HepG2 (cell line): ENCODE data around the gene RIMBP2. TPM values are rescaled to one million over a fixed set of nuclear protein-coding genes. Genes with fewer than 3 reads are reported as not detected.

Experiments
- ATAC-seq: fragments of 200-7000 bp; cut with Tn5 transposase; 3 replicates; pipeline ENCODE4 v1.9.1; 2020; ENCODE audit warnings: mild to moderate bottlenecking, moderate library complexity
- BruUV-seq: library from RNA; stranded (reverse); fragments of 400-500 nt; replicated peaks from 2 replicates; lab custom pipeline; 2021; lab: Mats Ljungman, UMichigan
- CTCF ChIA-PET: fragments of 300-600 bp; formaldehyde crosslinking; extraction: SDS; loops from one replicate; lab custom pipeline; 2021; ENCODE audit warnings: low total read pairs, inconsistent platforms, low intra/inter-chr PET ratio; lab: Yijun Ruan, JAX
- POLR2A ChIA-PET: fragments of 350-600 bp; sonication (Branson Sonifier 250); formaldehyde crosslinking; loops from one replicate; lab custom pipeline; 2020; ENCODE audit warnings: antibody characterized with exemption, inconsistent platforms; lab: Yijun Ruan, JAX
- DNase-seq: peaks from one replicate; pipeline ENCODE4 v3.0.0-alpha.2; 2015; ENCODE audit warnings: low spot score
- FAIRE-seq: peaks from 3 replicates; lab custom pipeline; 2011; peaks lifted over from hg19 to GRCh38; lab: Jason Lieb, UNC
- H2AFZ ChIP-seq: one replicate; pipeline ENCODE4 v1.6.1; 2011; ENCODE audit warnings: low read length, inconsistent platforms
- H3K27ac ChIP-seq: fragments of 300-600 bp; 3 replicates; pipeline ENCODE4 v1.8.0; 2011; ENCODE audit warnings: mixed run types, mild to moderate bottlenecking, mixed read lengths, low read length, inconsistent platforms; ENCODE audit not compliant: insufficient read depth; ENCODE audit errors: extremely low read length
- H3K27me3 ChIP-seq, 2 experiments: fragments of 200-600 bp in 1 of 2; 2 replicates in 1 of 2; 3 replicates in 1 of 2; pipeline versions ENCODE4 v1.6.0 to v1.8.0; 2011; ENCODE audit warnings: low read length in 2 of 2, mild to moderate bottlenecking in 2 of 2, moderate library complexity in 2 of 2, inconsistent platforms in 1 of 2; ENCODE audit not compliant: insufficient read depth in 2 of 2, control insufficient read depth in 1 of 2
- H3K36me3 ChIP-seq, 2 experiments: fragments of 200-600 bp in 1 of 2; replicated peaks in 1 of 2; 2 replicates in 1 of 2; 3 replicates in 1 of 2; pipeline versions ENCODE4 v1.5.1 to v1.8.0; 2011; ENCODE audit warnings: low read length in 2 of 2, inconsistent platforms in 1 of 2; ENCODE audit not compliant: insufficient read depth in 2 of 2, control insufficient read depth in 1 of 2
- H3K4me1 ChIP-seq: 2 replicates; pipeline ENCODE4 v1.5.1; 2012; ENCODE audit warnings: low read length, inconsistent platforms; ENCODE audit not compliant: insufficient read depth
- H3K4me2 ChIP-seq: 2 replicates; pipeline ENCODE4 v1.6.0; 2011; ENCODE audit warnings: low read depth, low read length, inconsistent platforms
- H3K4me3 ChIP-seq, 3 experiments: fragments of 200-600 bp in 1 of 3; sonication (generic), shearing (Covaris generic) in 1 of 3; replicated peaks in 1 of 3; 2 replicates each; pipeline ENCODE4 v1.5.1; 2011 to 2016; ENCODE audit warnings: low read length in 3 of 3, inconsistent platforms in 2 of 3, low read depth in 2 of 3, mild to moderate bottlenecking in 2 of 3, control low read depth in 1 of 3, mixed read lengths in 1 of 3; ENCODE audit not compliant: insufficient read depth in 1 of 3
- H3K79me2 ChIP-seq: one replicate; pipeline ENCODE4 v1.6.1; 2011; ENCODE audit warnings: low read length, inconsistent platforms; ENCODE audit not compliant: insufficient read depth
- H3K9ac ChIP-seq: 2 replicates; pipeline ENCODE4 v1.6.0; 2011; ENCODE audit warnings: mild to moderate bottlenecking, low read depth, low read length, inconsistent platforms; ENCODE audit not compliant: insufficient read depth
- H3K9me3 ChIP-seq: 2 replicates; pipeline ENCODE4 v1.5.1; 2012; ENCODE audit warnings: mild to moderate bottlenecking, low read length
- H4K20me1 ChIP-seq: 2 replicates; pipeline ENCODE4 v1.6.0; 2011; ENCODE audit warnings: inconsistent platforms, mild to moderate bottlenecking, low read length, moderate library complexity; ENCODE audit not compliant: insufficient read depth
- ATF7-NPFF ChIP-seq: sonication (generic); formaldehyde crosslinking; IDR thresholded peaks from 2 replicates; pipeline ENCODE4 v1.8.1; 2023; ENCODE audit warnings: mild to moderate bottlenecking, low read depth, missing genetic modification reagents, moderate library complexity
- PAX8 ChIP-seq: sonication (generic); formaldehyde crosslinking; IDR thresholded peaks from 2 replicates; pipeline ENCODE4 v1.8.0; 2022; ENCODE audit warnings: mild to moderate bottlenecking, missing genetic modification reagents, borderline replicate concordance
- ZFP36L1 ChIP-seq: sonication (generic); formaldehyde crosslinking; IDR thresholded peaks from 2 replicates; pipeline ENCODE4 v1.8.0; 2022; ENCODE audit warnings: mild to moderate bottlenecking, missing genetic modification reagents, moderate library complexity
- ZFP36L2 ChIP-seq: sonication (generic); formaldehyde crosslinking; IDR thresholded peaks from 2 replicates; pipeline ENCODE4 v1.4.0; 2020; ENCODE audit warnings: missing genetic modification reagents
- ZNF546 ChIP-seq: sonication (generic); formaldehyde crosslinking; conservative IDR thresholded peaks from 2 replicates; pipeline ENCODE4 v1.8.1; 2023; ENCODE audit warnings: mild to moderate bottlenecking, missing genetic modification reagents
- ZNF564 ChIP-seq: sonication (generic); formaldehyde crosslinking; IDR thresholded peaks from 2 replicates; pipeline ENCODE4 v1.8.1; 2023; ENCODE audit warnings: mild to moderate bottlenecking, missing genetic modification reagents
- ZNF660 ChIP-seq: sonication (generic); formaldehyde crosslinking; IDR thresholded peaks from 2 replicates; pipeline ENCODE4 v1.5.1; 2020; ENCODE audit warnings: mild to moderate bottlenecking, low read depth, missing genetic modification reagents, borderline replicate concordance
- WGBS: methylation state at CpG from one replicate; pipeline ENCODE4 v1.1.6; 2017; ENCODE audit warnings: low lambda C conversion rate; 5-methylcytosine and 5-hydroxymethylcytosine counted together
- in situ Hi-C: cut with HindIII; loops from 2 replicates; pipeline ENCODE4 v1.10.0; 2017; ENCODE audit warnings: low pct_unique_long_range_greater_than_20kb; ENCODE audit not compliant: extremely low pct_ligation_motif_present
- intact Hi-C: fragments of 100-400 bp; cut with micrococcal nuclease; formaldehyde crosslinking; loops from one replicate; pipeline ENCODE4 v1.10.0; 2022; ENCODE audit not compliant: unreplicated experiment
- polyA plus RNA-seq, 8 experiments: library from polyadenylated mRNA; depleted of rRNA in 3 of 8; stranded (reverse) in 7 of 8; unstranded in 1 of 8; fragments of >200 nt; fragmentation: Illumina TruSeq in 4 of 8; extraction: Trizol in 4 of 8; gene quantifications; 2 replicates each; pipeline versions ENCODE4 v1.2.1 to v1.2.3, GENCODE V29; 2011 to 2016; ENCODE audit warnings: low read depth in 4 of 8, missing spikeins in 1 of 8, mixed read lengths in 1 of 8; ENCODE audit not compliant: insufficient read depth in 1 of 8
- total RNA-seq, 5 experiments: library from RNA; depleted of rRNA; stranded (reverse); fragments of >200 nt; fragmentation: Illumina TruSeq; extraction: Trizol; gene quantifications; 2 replicates each; pipeline ENCODE4 v1.2.3, GENCODE V29; 2016; ENCODE audit warnings: low read depth in 1 of 5
- TF ChIP-seq, protein P1 (sequence below): sonication (generic); formaldehyde crosslinking; IDR thresholded peaks from 2 replicates; pipeline ENCODE4 v1.4.0; 2020; ENCODE audit warnings: mild to moderate bottlenecking, low read depth, missing genetic modification reagents
- TF ChIP-seq, protein P2 (sequence below): sonication (generic); formaldehyde crosslinking; IDR thresholded peaks from 2 replicates; pipeline ENCODE4 v1.4.0; 2020; ENCODE audit warnings: mild to moderate bottlenecking, missing genetic modification reagents

The RIMBP2 gene
- total and polyA plus RNA-seq, 2 of the 13 experiments (the other 11 are each of a cell fraction or from before 2014, with no cell fraction given): 0.03 TPM; not detected in 1

DNA sequence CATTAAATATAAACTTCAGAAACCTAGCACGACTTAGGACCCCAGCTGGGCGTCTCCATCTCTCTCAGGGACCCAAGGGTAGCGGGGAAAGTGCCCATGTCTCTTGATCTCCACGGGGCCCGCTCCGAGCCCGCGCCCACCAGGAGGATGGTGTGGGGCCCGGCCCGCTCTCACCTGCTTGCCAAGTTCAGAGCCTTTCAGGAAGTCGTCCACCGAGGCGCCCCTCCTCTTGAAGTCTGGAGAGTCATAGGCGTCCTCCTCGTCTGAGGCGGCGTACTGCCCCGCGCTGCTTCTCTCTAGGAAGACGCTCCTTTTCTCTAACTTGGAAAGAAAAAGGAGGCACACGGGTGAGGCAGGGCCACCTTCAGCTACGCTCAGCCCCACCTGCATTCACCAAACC lies 281.5 kb downstream of the RIMBP2 start (continued):
- TF ChIP-seq ZFP36L1 (CRISPR knock-in tag): no peak
- TF ChIP-seq ATF7-NPFF (CRISPR knock-in tag): no peak
- TF ChIP-seq ZFP36L2 (CRISPR knock-in tag): no peak
- TF ChIP-seq, protein P1, sequence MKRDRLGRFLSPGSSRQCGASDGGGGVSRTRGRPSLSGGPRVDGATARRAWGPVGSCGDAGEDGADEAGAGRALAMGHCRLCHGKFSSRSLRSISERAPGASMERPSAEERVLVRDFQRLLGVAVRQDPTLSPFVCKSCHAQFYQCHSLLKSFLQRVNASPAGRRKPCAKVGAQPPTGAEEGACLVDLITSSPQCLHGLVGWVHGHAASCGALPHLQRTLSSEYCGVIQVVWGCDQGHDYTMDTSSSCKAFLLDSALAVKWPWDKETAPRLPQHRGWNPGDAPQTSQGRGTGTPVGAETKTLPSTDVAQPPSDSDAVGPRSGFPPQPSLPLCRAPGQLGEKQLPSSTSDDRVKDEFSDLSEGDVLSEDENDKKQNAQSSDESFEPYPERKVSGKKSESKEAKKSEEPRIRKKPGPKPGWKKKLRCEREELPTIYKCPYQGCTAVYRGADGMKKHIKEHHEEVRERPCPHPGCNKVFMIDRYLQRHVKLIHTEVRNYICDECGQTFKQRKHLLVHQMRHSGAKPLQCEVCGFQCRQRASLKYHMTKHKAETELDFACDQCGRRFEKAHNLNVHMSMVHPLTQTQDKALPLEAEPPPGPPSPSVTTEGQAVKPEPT (CRISPR knock-in tag): no peak
- TF ChIP-seq PAX8: no peak

DNA sequence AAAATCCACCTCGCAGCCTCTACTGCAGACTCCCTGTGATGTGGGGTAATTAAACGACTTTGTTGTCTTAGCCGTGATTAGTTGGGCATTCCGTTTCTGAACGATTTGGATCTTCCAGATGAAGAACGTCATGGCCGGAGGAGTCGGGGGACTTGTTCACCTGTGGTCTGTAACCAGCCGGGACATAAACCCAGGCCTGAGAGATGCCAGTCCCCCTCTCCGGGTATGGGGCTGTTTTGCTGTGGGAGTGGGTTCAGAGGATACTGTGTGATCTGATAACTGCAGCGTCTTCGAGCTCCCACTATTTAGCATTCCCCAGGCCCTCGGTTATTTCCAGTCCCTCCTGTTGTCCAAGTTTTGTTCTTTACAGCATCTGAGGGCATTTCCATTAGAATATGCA lies 282.3 kb downstream of the RIMBP2 start:
- Histone ChIP-seq H3K36me3 (no peaks in the 10 kb centered on the region), H3K27ac (no peak overlapping the region), H4K20me1 (no peaks in the 10 kb centered on the region), H3K79me2 (no peaks in the 10 kb centered on the region), H3K9ac (no peak overlapping the region), H3K27me3 (peaks cover 7 to 47% of the 10 kb centered on the region in 2 experiments; a peak in 2 of 5 replicates), H3K4me1 (no peaks in the 10 kb centered on the region)
- intact Hi-C loops: no loop called here
- no peak for ATAC-seq
- in situ Hi-C loops: no loop called here
- 30% methylated on average over 7 of the region's 13 CpGs for WGBS
- DNase-seq: no peak
- CTCF ChIA-PET: no interaction called here
- BruUV-seq: no TSS peak
- TF ChIP-seq ZNF564 (CRISPR knock-in tag) (no peak), ZNF660 (no peak), ZNF546 (CRISPR knock-in tag) (no peak)
- TF ChIP-seq, protein P2, sequence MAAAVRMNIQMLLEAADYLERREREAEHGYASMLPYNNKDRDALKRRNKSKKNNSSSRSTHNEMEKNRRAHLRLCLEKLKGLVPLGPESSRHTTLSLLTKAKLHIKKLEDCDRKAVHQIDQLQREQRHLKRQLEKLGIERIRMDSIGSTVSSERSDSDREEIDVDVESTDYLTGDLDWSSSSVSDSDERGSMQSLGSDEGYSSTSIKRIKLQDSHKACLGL: no peak
- TF ChIP-seq, all 625 proteins: peak for 0
- Histone ChIP-seq H3K9me3 (no peaks in the 10 kb centered on the region), H2AFZ (no peak overlapping the region), H3K4me2 (no peak overlapping the region), H3K4me3 (no peak overlapping the region)
- no peak for FAIRE-seq
- POLR2A ChIA-PET: no interaction called here
